SK-N-SH treated with all-trans-retinoic acid at 6 μM for 48 hours (cell line): Measurements from ENCODE around the gene CCNB2.

Experiments
- ATAC-seq: fragments of 200-7000 bp; cut with Tn5 transposase; 3 replicates; pipeline ENCODE4 v1.9.1; 2020; ENCODE audit warnings: mild to moderate bottlenecking, moderate library complexity
- ARNTL ChIP-seq: fragments of 450-650 bp; formaldehyde crosslinking; IDR thresholded peaks from 2 replicates; pipeline ENCODE4 v1.5.0; 2020; ENCODE audit warnings: low read depth, mild to moderate bottlenecking, moderate library complexity, borderline replicate concordance
- BACH2 ChIP-seq: fragments of 250-450 bp; sonication (Bioruptor Pico); IDR thresholded peaks from 2 replicates; pipeline ENCODE4 v1.9.0; 2021; ENCODE audit warnings: mild to moderate bottlenecking, borderline replicate concordance
- CSDC2 ChIP-seq: fragments of 250-450 bp; sonication (Bioruptor Pico); IDR thresholded peaks from 2 replicates; pipeline ENCODE4 v1.5.0; 2020; ENCODE audit warnings: mild to moderate bottlenecking, moderate library complexity
- CSRNP3 ChIP-seq: fragments of 250-450 bp; sonication (Bioruptor Pico); IDR thresholded peaks from 2 replicates; pipeline ENCODE4 v1.5.1; 2021; ENCODE audit warnings: mild to moderate bottlenecking, moderate library complexity
- GLIS3 ChIP-seq: fragments of 250-450 bp; sonication (Bioruptor Pico); IDR thresholded peaks from 2 replicates; pipeline ENCODE4 v1.5.0; 2020; ENCODE audit warnings: mild to moderate bottlenecking, moderate library complexity
- ISL1 ChIP-seq: fragments of 250-450 bp; sonication (Bioruptor Pico); IDR thresholded peaks from 2 replicates; pipeline ENCODE4 v2.1.2; 2022; ENCODE audit warnings: mild to moderate bottlenecking, moderate library complexity
- PATZ1 ChIP-seq: fragments of 250-450 bp; sonication (Bioruptor Pico); IDR thresholded peaks from 2 replicates; pipeline ENCODE4 v1.8.0; 2020; ENCODE audit warnings: mild to moderate bottlenecking, moderate library complexity, borderline replicate concordance
- POU6F1 ChIP-seq: fragments of 250-450 bp; sonication (Bioruptor Pico); IDR thresholded peaks from 2 replicates; pipeline ENCODE4 v1.8.0; 2021; ENCODE audit warnings: low read depth, mild to moderate bottlenecking, moderate library complexity, borderline replicate concordance
- PPARA ChIP-seq: fragments of 250-450 bp; sonication (Bioruptor Pico); IDR thresholded peaks from 2 replicates; pipeline ENCODE4 v1.5.0; 2020; ENCODE audit warnings: mild to moderate bottlenecking, borderline replicate concordance
- RARB ChIP-seq: fragments of 250-450 bp; sonication (Bioruptor Pico); IDR thresholded peaks from 2 replicates; pipeline ENCODE4 v1.8.0; 2021; ENCODE audit warnings: mild to moderate bottlenecking, moderate library complexity
- SNAI2 ChIP-seq: fragments of 250-450 bp; sonication (Bioruptor Pico); IDR thresholded peaks from 2 replicates; pipeline ENCODE4 v1.5.0; 2020; ENCODE audit warnings: mild to moderate bottlenecking, moderate library complexity
- TCF4 ChIP-seq: fragments of 250-450 bp; sonication (Bioruptor Pico); IDR thresholded peaks from 2 replicates; pipeline ENCODE4 v1.8.0; 2021; ENCODE audit warnings: mild to moderate bottlenecking, moderate library complexity, borderline replicate concordance
- TOX ChIP-seq: fragments of 250-450 bp; sonication (Bioruptor Pico); IDR thresholded peaks from 2 replicates; pipeline ENCODE4 v1.8.0; 2021; ENCODE audit warnings: mild to moderate bottlenecking, moderate library complexity, borderline replicate concordance
- ZC3H10 ChIP-seq: fragments of 250-450 bp; sonication (Bioruptor Pico); IDR thresholded peaks from 2 replicates; pipeline ENCODE4 v1.5.1; 2021; ENCODE audit warnings: mild to moderate bottlenecking, moderate library complexity
- ZFP3 ChIP-seq: fragments of 250-450 bp; sonication (Bioruptor Pico); IDR thresholded peaks from 2 replicates; pipeline ENCODE4 v1.5.0; 2020; ENCODE audit warnings: mild to moderate bottlenecking, moderate library complexity
- ZFP30 ChIP-seq: fragments of 450-650 bp; formaldehyde crosslinking; IDR thresholded peaks from 2 replicates; pipeline ENCODE4 v1.5.0; 2022; ENCODE audit warnings: mild to moderate bottlenecking, moderate library complexity

CCNB2 gene

GRCh38 chr15:59147666-59148065 is 42.7 kb downstream of the CCNB2 start (continued):
- TF ChIP-seq PATZ1 (CRISPR knock-in tag): no peak
- TF ChIP-seq RARB (CRISPR knock-in tag): no peak
- TF ChIP-seq, all 23 proteins: peak for 0

GRCh38 chr15:59148153-59148833 is 43.3 kb downstream of the CCNB2 start:
- ATAC-seq: peak; percentile 45; the same call in 2 of the 3 replicates
- TF ChIP-seq PPARA (CRISPR knock-in tag): no peak
- TF ChIP-seq POU6F1 (CRISPR knock-in tag): no peak
- no peak for TF ChIP-seq TCF4 (CRISPR knock-in tag)
- no peak for TF ChIP-seq ZFP30 (CRISPR knock-in tag)
- no peak for TF ChIP-seq ARNTL (CRISPR knock-in tag)
- no peak for TF ChIP-seq TOX (CRISPR knock-in tag)
- no peak for TF ChIP-seq CSRNP3
- TF ChIP-seq, all 23 proteins: peak for 0

- ATAC-seq: no peak
- no peak for TF ChIP-seq ZC3H10
- TF ChIP-seq RARB (CRISPR knock-in tag): no peak
These were observed 45.2 kb downstream of the CCNB2 start for GRCh38 chr15:59150185-59150584.

- ATAC-seq: no peak
- no peak for TF ChIP-seq GLIS3 (CRISPR knock-in tag)
- no peak for TF ChIP-seq PATZ1 (CRISPR knock-in tag)
- TF ChIP-seq ARNTL (CRISPR knock-in tag): no peak
- no peak for TF ChIP-seq ZFP3 (CRISPR knock-in tag)
- TF ChIP-seq ZC3H10: no peak
- TF ChIP-seq SNAI2 (CRISPR knock-in tag): no peak
- no peak for TF ChIP-seq POU6F1 (CRISPR knock-in tag)
- no peak for TF ChIP-seq TCF4 (CRISPR knock-in tag)
- no peak for TF ChIP-seq BACH2
- TF ChIP-seq CSRNP3: no peak
- TF ChIP-seq CSDC2 (CRISPR knock-in tag): no peak
- TF ChIP-seq ISL1 (CRISPR knock-in tag): no peak
These were observed 47.9 kb downstream of the CCNB2 start for GRCh38 chr15:59152694-59153450.
